ENCODE data around the gene OBSL1. TPM values are rescaled to one million over a fixed set of nuclear protein-coding genes. Genes with fewer than 3 reads are reported as not detected.

Gene OBSL1
- total RNA-seq, 2 donors from 2014 or later = 2.9 TPM; not detected in 1

- H3K4me3 Mint-ChIP-seq = no peak overlapping the region
- H3K9me3 Mint-ChIP-seq = no peaks in the 10 kb centered on the region
- DNase-seq (ENCODE audit: low spot score) (no peak), ATAC-seq (peak in 1 of 2 donors; percentile 28)
- H3K27ac Mint-ChIP-seq = peak overlapping the region in 1 of 2 donors; percentile 53
- H3K4me1 Mint-ChIP-seq (ENCODE audit: low read depth in 2 of 2) = peaks cover 2 to 4% of the 10 kb centered on the region in 2 donors
- peaks cover 19 to 29% of the 10 kb centered on the region in 2 donors for H3K27me3 Mint-ChIP-seq
- no peaks in the 10 kb centered on the region for H3K36me3 Mint-ChIP-seq
These were observed 7.7 kb upstream of the OBSL1 start for GRCh38 chr2:219578811-219579613.

- DNase-seq (ENCODE audit: low spot score) = no peak
- H3K4me1 Mint-ChIP-seq (ENCODE audit: low read depth in 2 of 2) = peaks cover 4 to 5% of the 10 kb centered on the region in 2 donors
- no peaks in the 10 kb centered on the region for H3K9me3 Mint-ChIP-seq
- no peak overlapping the region for H3K4me3 Mint-ChIP-seq
- no peaks in the 10 kb centered on the region for H3K36me3 Mint-ChIP-seq
- ATAC-seq = no peak
- no peak overlapping the region for H3K27ac Mint-ChIP-seq
- peaks cover 30 to 45% of the 10 kb centered on the region in 2 donors for H3K27me3 Mint-ChIP-seq
These were observed 5.4 kb upstream of the OBSL1 start for GRCh38 chr2:219576505-219577388.

GRCh38 chr2:219575566-219576504 is 4.5 kb upstream of the OBSL1 start:
- Mint-ChIP-seq H3K4me1 (ENCODE audit: low read depth in 2 of 2) (peaks cover 4 to 6% of the 10 kb centered on the region in 2 donors), H3K36me3 (no peaks in the 10 kb centered on the region), H3K27me3 (peaks cover 31 to 48% of the 10 kb centered on the region in 2 donors), H3K4me3 (no peak overlapping the region), H3K9me3 (no peaks in the 10 kb centered on the region), H3K27ac (no peak overlapping the region)
- no peak for ATAC-seq
- DNase-seq (ENCODE audit: low spot score) = no peak

GRCh38 chr2:219574484-219575311 is 3.4 kb upstream of the OBSL1 start:
- DNase-seq (ENCODE audit: low spot score) (no peak), ATAC-seq (peak in 1 of 2 donors; percentile 25)
- Mint-ChIP-seq H3K4me3 (no peak overlapping the region), H3K36me3 (no peaks in the 10 kb centered on the region), H3K27ac (no peak overlapping the region), H3K9me3 (no peaks in the 10 kb centered on the region), H3K27me3 (peaks cover 33 to 51% of the 10 kb centered on the region in 2 donors), H3K4me1 (ENCODE audit: low read depth in 2 of 2) (peaks cover 4 to 6% of the 10 kb centered on the region in 2 donors)

- no peak for DNase-seq (ENCODE audit: low spot score)
- Mint-ChIP-seq H3K4me1 (ENCODE audit: low read depth in 2 of 2) (peaks cover 0 to 4% of the 10 kb centered on the region in 2 donors), H3K27me3 (peaks cover 34 to 48% of the 10 kb centered on the region in 2 donors), H3K36me3 (no peaks in the 10 kb centered on the region), H3K27ac (no peak overlapping the region), H3K4me3 (no peak overlapping the region), H3K9me3 (no peaks in the 10 kb centered on the region)
- no peak for ATAC-seq
These were observed 1.8 kb upstream of the OBSL1 start for GRCh38 chr2:219573166-219573565.

GRCh38 chr2:219572237-219573001 is 1.1 kb upstream of the OBSL1 start, which contains the start of gene INHA:
Gene INHA (plus strand): TSS chr2:219572310. CDS start chr2:219572375, 65 bp downstream.
- no peaks in the 10 kb centered on the region for H3K9me3 Mint-ChIP-seq
- ATAC-seq = no peak
- peaks cover 0 to 4% of the 10 kb centered on the region in 2 donors for H3K4me1 Mint-ChIP-seq (ENCODE audit: low read depth in 2 of 2)
- no peak for DNase-seq (ENCODE audit: low spot score)
- peaks cover 36 to 46% of the 10 kb centered on the region in 2 donors for H3K27me3 Mint-ChIP-seq
- no peaks in the 10 kb centered on the region for H3K36me3 Mint-ChIP-seq
- H3K4me3 Mint-ChIP-seq = peak within 1 kb of the TSS; percentile 20
- no peak within 1 kb of the TSS for H3K27ac Mint-ChIP-seq

- H3K4me3 Mint-ChIP-seq = no peak overlapping the region
- no peak overlapping the region for H3K27ac Mint-ChIP-seq
- DNase-seq (ENCODE audit: low spot score) (no peak), ATAC-seq (no peak)
- H3K27me3 Mint-ChIP-seq = peaks cover 35 to 38% of the 10 kb centered on the region in 2 donors
- H3K4me1 Mint-ChIP-seq (ENCODE audit: low read depth in 2 of 2) = peaks cover 0 to 4% of the 10 kb centered on the region in 2 donors
- H3K36me3 Mint-ChIP-seq = no peaks in the 10 kb centered on the region
- no peaks in the 10 kb centered on the region for H3K9me3 Mint-ChIP-seq
These were observed 422 bp downstream of the OBSL1 start for GRCh38 chr2:219570924-219571310.

GRCh38 chr2:219570194-219570923 is 980 bp downstream of the OBSL1 start:
- H3K9me3 Mint-ChIP-seq = no peaks in the 10 kb centered on the region
- DNase-seq (ENCODE audit: low spot score) = no peak
- H3K27me3 Mint-ChIP-seq = peaks cover 30 to 36% of the 10 kb centered on the region in 2 donors
- H3K36me3 Mint-ChIP-seq = no peaks in the 10 kb centered on the region
- ATAC-seq = no peak
- peak overlapping the region; percentile 6 for H3K4me3 Mint-ChIP-seq
- no peak overlapping the region for H3K27ac Mint-ChIP-seq
- peaks cover 0 to 4% of the 10 kb centered on the region in 2 donors for H3K4me1 Mint-ChIP-seq (ENCODE audit: low read depth in 2 of 2)

- Mint-ChIP-seq H3K27me3 (peaks cover 28 to 37% of the 10 kb centered on the region in 2 donors), H3K4me1 (ENCODE audit: low read depth in 2 of 2) (peaks cover 0 to 4% of the 10 kb centered on the region in 2 donors), H3K36me3 (no peaks in the 10 kb centered on the region), H3K9me3 (no peaks in the 10 kb centered on the region), H3K4me3 (peak overlapping the region; percentile 6), H3K27ac (no peak overlapping the region)
- no peak for DNase-seq (ENCODE audit: low spot score)
- ATAC-seq = no peak
These were observed 1.7 kb downstream of the OBSL1 start for GRCh38 chr2:219569635-219570034.

- H3K36me3 Mint-ChIP-seq = no peaks in the 10 kb centered on the region
- H3K4me1 Mint-ChIP-seq (ENCODE audit: low read depth in 2 of 2) = peaks cover 0 to 4% of the 10 kb centered on the region in 2 donors
- DNase-seq (ENCODE audit: low spot score) = no peak
- no peak for ATAC-seq
- no peak overlapping the region for H3K27ac Mint-ChIP-seq
- H3K27me3 Mint-ChIP-seq = peaks cover 28 to 40% of the 10 kb centered on the region in 2 donors
- H3K4me3 Mint-ChIP-seq = no peak overlapping the region
- no peaks in the 10 kb centered on the region for H3K9me3 Mint-ChIP-seq
These were observed 2.3 kb downstream of the OBSL1 start for GRCh38 chr2:219569041-219569440.

- no peaks in the 10 kb centered on the region for H3K9me3 Mint-ChIP-seq
- peaks cover 0 to 4% of the 10 kb centered on the region in 2 donors for H3K4me1 Mint-ChIP-seq (ENCODE audit: low read depth in 2 of 2)
- ATAC-seq (no peak), DNase-seq (ENCODE audit: low spot score) (no peak)
- peaks cover 20 to 33% of the 10 kb centered on the region in 2 donors for H3K27me3 Mint-ChIP-seq
- no peak overlapping the region for H3K27ac Mint-ChIP-seq
- H3K4me3 Mint-ChIP-seq = no peak overlapping the region
- no peaks in the 10 kb centered on the region for H3K36me3 Mint-ChIP-seq
These were observed 3.5 kb downstream of the OBSL1 start for GRCh38 chr2:219567791-219568361.
